ENCODE results near the gene SPDEF.

The SPDEF gene

DNA sequence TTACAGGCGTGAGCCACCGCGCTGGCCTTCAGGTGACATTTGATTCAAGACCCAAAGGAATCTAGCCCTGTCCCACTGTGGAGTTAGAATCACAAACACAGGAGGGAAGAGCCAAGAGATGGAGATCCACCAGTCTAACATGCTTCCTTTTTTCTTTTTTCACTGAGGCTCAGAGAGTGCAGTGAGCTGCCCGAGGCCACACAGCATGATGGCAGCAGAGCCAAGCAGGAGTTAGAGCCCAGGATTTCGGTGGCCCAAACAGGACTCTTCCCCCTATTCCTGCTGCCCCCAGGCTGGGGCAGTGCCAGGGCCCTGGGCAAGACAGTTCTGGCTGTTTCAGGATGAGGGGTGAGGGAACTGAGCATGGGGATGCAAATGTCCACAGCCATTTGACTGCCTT lies 8.1 kb upstream of the SPDEF start:
- DNase-seq (ENCODE audit: low read depth): no peak
- TF ChIP-seq, protein P1, sequence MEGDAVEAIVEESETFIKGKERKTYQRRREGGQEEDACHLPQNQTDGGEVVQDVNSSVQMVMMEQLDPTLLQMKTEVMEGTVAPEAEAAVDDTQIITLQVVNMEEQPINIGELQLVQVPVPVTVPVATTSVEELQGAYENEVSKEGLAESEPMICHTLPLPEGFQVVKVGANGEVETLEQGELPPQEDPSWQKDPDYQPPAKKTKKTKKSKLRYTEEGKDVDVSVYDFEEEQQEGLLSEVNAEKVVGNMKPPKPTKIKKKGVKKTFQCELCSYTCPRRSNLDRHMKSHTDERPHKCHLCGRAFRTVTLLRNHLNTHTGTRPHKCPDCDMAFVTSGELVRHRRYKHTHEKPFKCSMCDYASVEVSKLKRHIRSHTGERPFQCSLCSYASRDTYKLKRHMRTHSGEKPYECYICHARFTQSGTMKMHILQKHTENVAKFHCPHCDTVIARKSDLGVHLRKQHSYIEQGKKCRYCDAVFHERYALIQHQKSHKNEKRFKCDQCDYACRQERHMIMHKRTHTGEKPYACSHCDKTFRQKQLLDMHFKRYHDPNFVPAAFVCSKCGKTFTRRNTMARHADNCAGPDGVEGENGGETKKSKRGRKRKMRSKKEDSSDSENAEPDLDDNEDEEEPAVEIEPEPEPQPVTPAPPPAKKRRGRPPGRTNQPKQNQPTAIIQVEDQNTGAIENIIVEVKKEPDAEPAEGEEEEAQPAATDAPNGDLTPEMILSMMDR (IDR thresholded peaks at IDR 0.05; ENCODE audit: control insufficient read depth, extremely low read depth, insufficient read depth): no peak
- H3K4me3 ChIP-seq (ENCODE audit: low read depth, low read length): no peak overlapping the region

DNA sequence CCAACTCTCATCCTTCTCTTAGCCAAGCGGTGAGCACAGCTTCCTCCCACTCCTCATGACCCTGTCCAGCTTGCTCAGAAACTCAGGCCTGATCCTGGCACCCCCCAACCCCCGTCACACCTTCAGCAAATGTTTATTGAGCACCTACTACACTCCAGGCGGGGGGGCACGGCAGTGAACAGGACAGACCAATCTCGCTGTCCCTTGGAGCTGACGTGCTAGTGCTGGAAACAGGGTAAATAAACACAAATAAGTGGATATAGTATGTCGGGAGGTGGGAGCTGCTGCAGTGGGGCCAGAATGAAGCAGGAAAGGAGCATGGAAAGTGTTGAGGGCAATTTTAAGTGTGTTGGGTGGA lies 7.4 kb upstream of the SPDEF start:
- H3K4me3 ChIP-seq (ENCODE audit: low read depth, low read length): no peak overlapping the region
- DNase-seq (ENCODE audit: low read depth): no peak
- TF ChIP-seq, protein P1 (IDR thresholded peaks at IDR 0.05; ENCODE audit: control insufficient read depth, extremely low read depth, insufficient read depth): no peak

DNA sequence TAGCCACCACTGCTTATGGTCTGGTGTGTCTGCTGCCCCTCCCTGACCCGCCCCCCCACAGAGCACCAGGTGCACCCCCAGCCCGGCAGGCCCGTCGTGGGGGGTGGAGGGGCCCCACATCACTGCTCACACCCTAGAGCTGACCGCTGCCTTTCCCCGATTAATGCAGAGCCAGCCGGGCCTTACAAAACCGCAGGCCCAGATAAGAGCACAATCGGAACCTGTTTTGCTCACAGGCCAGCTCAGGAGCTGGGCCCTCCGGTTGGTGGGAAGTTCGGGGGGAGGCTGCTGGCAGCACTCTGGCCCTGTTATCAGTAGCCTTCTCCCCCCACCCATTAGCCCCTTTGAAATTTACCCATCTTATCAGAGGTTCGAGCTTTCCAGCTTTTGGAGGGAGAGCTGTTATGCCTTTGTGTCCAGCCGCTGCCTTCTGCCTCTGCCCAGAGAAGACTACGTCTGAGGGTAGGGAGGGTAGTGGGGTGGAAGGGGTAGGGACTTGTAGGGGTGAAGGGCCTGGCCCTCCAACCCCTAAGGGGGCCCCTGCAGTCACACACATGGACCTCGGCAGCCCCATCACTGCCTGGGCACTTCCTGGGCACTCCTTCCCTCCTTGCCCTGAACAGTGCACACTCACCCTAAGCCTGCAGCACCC lies 6.9 kb upstream of the SPDEF start:
- no peak overlapping the region for H3K4me3 ChIP-seq (ENCODE audit: low read depth, low read length)
- DNase-seq (ENCODE audit: low read depth): no peak
- TF ChIP-seq, protein P1 (IDR thresholded peaks at IDR 0.05; ENCODE audit: control insufficient read depth, extremely low read depth, insufficient read depth): no peak

DNA sequence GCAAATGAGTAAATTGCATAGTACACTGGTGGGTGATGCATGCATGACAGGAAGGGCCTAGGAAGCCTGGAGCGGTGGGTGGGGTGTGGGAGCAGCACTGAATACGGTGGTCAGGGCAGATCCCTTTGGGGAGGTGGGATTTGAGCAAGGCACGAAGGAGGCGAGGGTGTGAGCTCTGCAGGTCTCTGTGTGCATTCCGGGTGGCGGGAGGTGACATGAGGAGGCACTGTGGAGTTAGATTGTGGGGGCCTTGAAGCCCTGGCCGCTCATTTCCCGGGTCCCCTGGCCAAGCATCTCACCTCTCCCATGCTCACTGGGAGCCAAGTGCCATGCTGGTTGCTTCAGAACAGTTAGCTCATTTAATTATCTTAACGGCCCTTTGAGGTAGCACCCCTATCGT lies 6.2 kb upstream of the SPDEF start:
- TF ChIP-seq, protein P1 (IDR thresholded peaks at IDR 0.05; ENCODE audit: control insufficient read depth, extremely low read depth, insufficient read depth): no peak
- H3K4me3 ChIP-seq (ENCODE audit: low read depth, low read length): no peak overlapping the region
- DNase-seq (ENCODE audit: low read depth): no peak

DNA sequence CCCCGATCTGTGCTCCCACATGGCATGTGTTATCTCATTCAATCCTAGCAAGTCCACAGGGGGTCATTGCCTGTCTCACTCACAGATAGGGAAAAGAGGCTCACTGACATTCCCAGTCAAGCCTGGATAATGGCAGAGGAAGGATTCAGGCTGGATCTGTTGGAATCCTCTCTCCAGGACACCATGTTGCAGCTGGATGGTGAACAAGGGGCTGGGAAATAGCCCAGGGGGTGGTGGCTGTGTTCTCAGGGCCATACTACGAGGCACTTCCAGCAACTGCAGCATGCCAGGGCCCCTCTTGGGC lies 5.0 kb upstream of the SPDEF start:
- no peak for DNase-seq (ENCODE audit: low read depth)
- no peak overlapping the region for H3K4me3 ChIP-seq (ENCODE audit: low read depth, low read length)
- TF ChIP-seq, protein P1 (IDR thresholded peaks at IDR 0.05; ENCODE audit: control insufficient read depth, extremely low read depth, insufficient read depth): no peak

DNA sequence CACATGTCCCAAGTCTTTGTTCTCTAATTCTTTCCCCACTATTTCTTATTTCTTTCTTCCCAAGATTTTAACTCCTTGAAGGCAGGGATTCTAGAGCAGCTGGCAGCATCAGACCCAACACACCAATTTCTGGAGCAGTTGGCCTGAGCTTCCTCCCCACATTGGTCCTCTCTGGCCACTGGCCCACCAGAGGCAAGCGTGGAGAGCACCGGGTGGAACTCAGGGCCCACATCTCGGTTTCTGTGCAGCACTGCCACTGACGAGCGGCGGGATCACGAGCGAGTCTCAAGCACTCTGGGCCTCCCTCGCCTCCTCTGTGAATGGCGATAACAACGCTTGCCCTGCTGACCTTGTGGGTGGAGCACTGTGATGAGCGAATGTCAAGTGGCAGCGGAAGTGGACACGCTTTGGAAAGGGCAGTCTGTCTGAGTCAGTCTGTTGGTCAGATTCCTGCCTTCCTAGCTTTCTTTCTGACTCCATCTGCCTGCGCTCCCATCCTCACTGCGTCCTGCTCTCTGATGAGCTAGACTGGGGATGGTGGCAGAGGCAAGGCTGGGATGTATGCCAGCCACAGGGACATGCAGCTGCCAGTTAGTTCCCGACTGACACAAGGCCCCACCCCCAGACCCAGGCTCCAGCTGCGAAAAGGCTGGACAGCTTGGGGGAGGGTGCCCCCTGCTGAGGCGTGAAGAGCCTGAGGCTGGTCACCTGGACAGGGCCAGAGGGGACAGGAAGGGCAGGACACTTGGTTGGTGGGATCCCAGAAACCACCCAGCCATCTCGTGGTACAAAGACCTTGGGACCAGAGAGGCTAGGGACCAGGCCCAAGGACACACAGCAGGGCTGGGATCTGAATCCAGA lies 4.5 kb upstream of the SPDEF start:
- no peak overlapping the region for H3K4me3 ChIP-seq (ENCODE audit: low read depth, low read length)
- TF ChIP-seq, protein P1 (IDR thresholded peaks at IDR 0.05; ENCODE audit: control insufficient read depth, extremely low read depth, insufficient read depth): no peak
- no peak for DNase-seq (ENCODE audit: low read depth)
